SU-DHL-6 (cell line): Measurements from ENCODE around the gene UBAC1.

Experiments
- H2AFZ ChIP-seq: fragments of 200-600 bp; sonication (generic); 2 replicates; pipeline ENCODE4 v1.6.1; 2014; ENCODE audit warnings: low read depth, mild to moderate bottlenecking, moderate library complexity, mixed read lengths, antibody characterized with exemption, low read length; ENCODE audit not compliant: severe bottlenecking
- H3F3A ChIP-seq: fragments of 200-600 bp; shearing (Covaris generic); 2 replicates; pipeline ENCODE4 v1.6.0; 2016; ENCODE audit warnings: antibody characterized with exemption, mild to moderate bottlenecking; ENCODE audit not compliant: insufficient read depth
- H3K27ac ChIP-seq: fragments of 200-600 bp; sonication (generic); 2 replicates; pipeline ENCODE4 v1.5.1; 2016; ENCODE audit warnings: low read depth, mild to moderate bottlenecking, low read length, moderate library complexity, mixed read lengths
- H3K27me3 ChIP-seq: fragments of 200-600 bp; sonication (generic), shearing (Covaris generic); 2 replicates; pipeline ENCODE4 v1.6.0; 2014; ENCODE audit warnings: mild to moderate bottlenecking, low read length
- H3K36me3 ChIP-seq: fragments of 200-600 bp; sonication (generic); 2 replicates; pipeline ENCODE4 v1.6.1; 2014; ENCODE audit warnings: mild to moderate bottlenecking, low read length, mixed read lengths
- H3K4me2 ChIP-seq: fragments of 300-600, 200-600 bp; shearing (Covaris generic), sonication (generic); 2 replicates; pipeline ENCODE4 v1.6.0; 2014; ENCODE audit warnings: low read length, low read depth, mild to moderate bottlenecking; ENCODE audit not compliant: poor library complexity, severe bottlenecking
- H3K4me3 ChIP-seq: fragments of 200-600 bp; sonication (generic); 2 replicates; pipeline ENCODE4 v1.5.1; 2014; ENCODE audit warnings: antibody characterized with exemption, low read length, mild to moderate bottlenecking, mixed read lengths; ENCODE audit not compliant: insufficient read depth, poor library complexity, severe bottlenecking
- H3K79me2 ChIP-seq: fragments of 200-600 bp; sonication (generic); 2 replicates; pipeline ENCODE4 v1.6.1; 2014; ENCODE audit warnings: mild to moderate bottlenecking, low read length, moderate library complexity; ENCODE audit not compliant: insufficient read depth
- H3K9ac ChIP-seq: fragments of 200-600 bp; sonication (generic); 2 replicates; pipeline ENCODE4 v1.7.0; 2014; ENCODE audit warnings: mild to moderate bottlenecking, low read length
- H3K9me2 ChIP-seq: fragments of 200-600 bp; sonication (generic); replicated peaks from 2 replicates; pipeline ENCODE4 v1.6.1; 2014; ENCODE audit warnings: low read length; ENCODE audit not compliant: insufficient read depth
- H3K9me3 ChIP-seq: fragments of 200-600 bp; sonication (generic); 2 replicates; pipeline ENCODE4 v1.6.1; 2014; ENCODE audit warnings: low read length, mixed read lengths; ENCODE audit not compliant: insufficient read depth
- H4K20me1 ChIP-seq: fragments of 200-600 bp; sonication (generic); 2 replicates; pipeline ENCODE4 v1.6.1; 2014; ENCODE audit warnings: low read depth, mild to moderate bottlenecking, antibody characterized with exemption, low read length, moderate library complexity, mixed read lengths
- EZH2phosphoT487 ChIP-seq: fragments of 200-600 bp; sonication (generic), shearing (Covaris generic); conservative IDR thresholded peaks from 2 replicates; pipeline ENCODE4 v1.6.1; 2018; ENCODE audit warnings: mild to moderate bottlenecking, antibody characterized with exemption, low read length, moderate library complexity, mixed read lengths
- TF ChIP-seq, protein P1 (sequence below): fragments of 200-600 bp; sonication (generic); IDR thresholded peaks from one replicate; pipeline ENCODE4 v1.5.1; 2017; ENCODE audit warnings: antibody characterized with exemption, mild to moderate bottlenecking, low read length, moderate library complexity; ENCODE audit not compliant: insufficient read depth, poor library complexity, severe bottlenecking

Gene UBAC1

DNA sequence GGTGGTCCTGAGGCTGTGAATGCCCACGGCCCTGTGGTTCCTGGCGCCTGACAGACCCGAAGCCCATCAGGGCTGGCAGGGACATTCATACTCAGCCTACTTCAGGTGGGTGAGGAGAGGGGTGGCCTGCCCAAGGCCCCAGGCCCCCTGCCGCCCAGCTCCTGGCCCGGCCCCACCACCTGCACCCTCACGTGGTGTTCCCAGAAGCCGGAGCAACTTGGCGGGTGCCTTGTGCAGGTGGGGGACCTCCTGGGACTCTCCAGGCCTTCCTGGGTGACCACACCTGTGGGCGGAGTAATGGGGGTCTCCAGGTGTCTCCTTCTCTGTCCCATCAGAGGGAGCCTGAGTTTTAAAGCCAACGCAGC lies 36.8 kb upstream of the UBAC1 start:
- H3K27ac ChIP-seq: no peak overlapping the region
- no peaks in the 10 kb centered on the region for H4K20me1 ChIP-seq
- H2AFZ ChIP-seq: no peak overlapping the region
- H3K9me2 ChIP-seq: no peaks in the 10 kb centered on the region
- H3K36me3 ChIP-seq: no peaks in the 10 kb centered on the region
- TF ChIP-seq EZH2phosphoT487: no peak
- TF ChIP-seq, protein P1, sequence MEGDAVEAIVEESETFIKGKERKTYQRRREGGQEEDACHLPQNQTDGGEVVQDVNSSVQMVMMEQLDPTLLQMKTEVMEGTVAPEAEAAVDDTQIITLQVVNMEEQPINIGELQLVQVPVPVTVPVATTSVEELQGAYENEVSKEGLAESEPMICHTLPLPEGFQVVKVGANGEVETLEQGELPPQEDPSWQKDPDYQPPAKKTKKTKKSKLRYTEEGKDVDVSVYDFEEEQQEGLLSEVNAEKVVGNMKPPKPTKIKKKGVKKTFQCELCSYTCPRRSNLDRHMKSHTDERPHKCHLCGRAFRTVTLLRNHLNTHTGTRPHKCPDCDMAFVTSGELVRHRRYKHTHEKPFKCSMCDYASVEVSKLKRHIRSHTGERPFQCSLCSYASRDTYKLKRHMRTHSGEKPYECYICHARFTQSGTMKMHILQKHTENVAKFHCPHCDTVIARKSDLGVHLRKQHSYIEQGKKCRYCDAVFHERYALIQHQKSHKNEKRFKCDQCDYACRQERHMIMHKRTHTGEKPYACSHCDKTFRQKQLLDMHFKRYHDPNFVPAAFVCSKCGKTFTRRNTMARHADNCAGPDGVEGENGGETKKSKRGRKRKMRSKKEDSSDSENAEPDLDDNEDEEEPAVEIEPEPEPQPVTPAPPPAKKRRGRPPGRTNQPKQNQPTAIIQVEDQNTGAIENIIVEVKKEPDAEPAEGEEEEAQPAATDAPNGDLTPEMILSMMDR: no peak
- H3K9ac ChIP-seq: no peak overlapping the region
- H3K4me2 ChIP-seq: no peak overlapping the region
- H3K27me3 ChIP-seq: no peaks in the 10 kb centered on the region
- no peaks in the 10 kb centered on the region for H3K79me2 ChIP-seq
- H3F3A ChIP-seq: no peaks in the 10 kb centered on the region
- H3K4me3 ChIP-seq: no peak overlapping the region
- no peaks in the 10 kb centered on the region for H3K9me3 ChIP-seq

DNA sequence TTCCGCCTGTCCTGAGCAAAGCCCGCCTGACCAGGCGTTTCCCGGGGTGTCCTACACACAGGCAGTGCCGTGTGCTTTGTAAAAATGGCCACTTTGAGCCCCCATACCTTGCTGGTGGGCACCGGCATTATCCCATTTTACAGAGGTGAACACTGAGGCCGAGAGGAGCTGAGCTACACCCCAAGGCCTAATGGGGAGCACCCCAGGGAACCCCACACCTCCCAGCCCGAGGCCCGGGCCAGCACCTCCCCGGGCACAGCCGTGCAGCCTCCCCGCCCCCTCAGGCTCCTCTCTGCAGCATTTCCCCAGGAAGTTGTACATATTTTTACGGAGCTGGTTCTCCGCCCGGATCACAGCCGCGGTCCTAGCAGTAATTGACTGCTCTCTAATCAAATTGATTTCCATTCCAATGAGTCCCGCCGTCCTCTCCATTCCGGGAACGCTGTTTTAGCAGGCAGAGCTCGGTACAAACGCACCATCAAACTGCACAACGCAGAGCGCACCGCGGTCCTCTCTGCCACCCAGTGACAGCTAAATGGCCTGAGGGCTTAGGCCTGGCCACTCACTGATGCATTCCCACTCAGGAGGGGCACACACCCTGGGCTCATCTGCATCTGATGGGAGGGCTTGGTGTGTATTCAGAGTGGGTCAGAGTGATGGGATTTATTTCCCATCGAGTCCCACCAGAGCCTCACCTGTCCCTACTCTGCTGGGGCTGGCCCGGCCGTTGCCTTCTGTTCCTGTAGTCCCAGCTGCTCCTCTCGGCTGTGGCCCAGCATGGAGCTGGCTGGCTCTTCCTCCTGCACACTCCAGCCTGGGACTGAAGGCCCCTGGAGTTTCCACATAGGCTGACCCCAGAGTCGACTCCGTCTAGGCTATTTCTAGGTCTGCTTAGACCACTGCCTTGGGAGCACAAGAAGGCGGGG lies 36.2 kb upstream of the UBAC1 start:
- TF ChIP-seq EZH2phosphoT487: no peak
- TF ChIP-seq, protein P1: no peak
- Histone ChIP-seq H3K27me3 (no peaks in the 10 kb centered on the region), H3K4me2 (no peak overlapping the region), H3K9ac (no peak overlapping the region), H3K4me3 (no peak overlapping the region), H3K79me2 (no peaks in the 10 kb centered on the region), H3K9me2 (no peaks in the 10 kb centered on the region), H2AFZ (no peak overlapping the region), H4K20me1 (no peaks in the 10 kb centered on the region), H3K9me3 (no peaks in the 10 kb centered on the region), H3K27ac (no peak overlapping the region), H3K36me3 (no peaks in the 10 kb centered on the region), H3F3A (no peaks in the 10 kb centered on the region)

DNA sequence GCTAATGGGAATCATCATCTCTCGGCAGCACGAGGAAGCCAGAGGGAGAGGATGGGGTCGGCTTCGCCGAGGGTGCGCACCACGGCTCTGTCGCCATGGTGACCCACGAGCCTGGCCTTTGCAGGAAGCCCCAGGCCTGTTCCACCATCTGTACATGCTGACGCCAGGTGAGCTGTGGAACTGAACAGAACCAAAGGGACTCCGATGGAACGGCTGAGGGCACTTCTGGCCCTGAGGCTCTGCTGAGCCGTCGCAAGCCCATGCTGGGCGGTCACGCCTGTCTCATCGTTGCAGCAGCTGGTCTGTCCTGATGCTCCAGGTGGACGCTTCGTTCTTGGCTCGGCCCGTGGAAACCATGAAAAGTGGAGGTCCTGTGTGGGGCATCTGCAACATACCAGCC lies 34.6 kb upstream of the UBAC1 start:
- Histone ChIP-seq H3K9me2 (no peaks in the 10 kb centered on the region), H3K79me2 (no peaks in the 10 kb centered on the region), H3K9ac (no peak overlapping the region), H3F3A (no peaks in the 10 kb centered on the region), H3K4me2 (no peak overlapping the region), H3K27ac (no peak overlapping the region), H3K9me3 (no peaks in the 10 kb centered on the region), H4K20me1 (no peaks in the 10 kb centered on the region), H2AFZ (no peak overlapping the region), H3K4me3 (no peak overlapping the region), H3K27me3 (no peaks in the 10 kb centered on the region), H3K36me3 (no peaks in the 10 kb centered on the region)
- no peak for TF ChIP-seq EZH2phosphoT487
- TF ChIP-seq, protein P1: no peak
